GM12874 (cell line): ENCODE data around the gene C1QTNF8.

Source experiments
- CTCF ChIP-seq: IDR thresholded peaks from 2 replicates; pipeline ENCODE4 v1.5.1; 2011; ENCODE audit warnings: low read depth, mild to moderate bottlenecking, control low read depth, low read length, moderate library complexity; ENCODE audit not compliant: insufficient read depth

Gene C1QTNF8

GRCh38 chr16:1125471-1125870 is 29.4 kb upstream of the C1QTNF8 start:
- TF ChIP-seq CTCF = no peak

GRCh38 chr16:1124795-1125194 is 28.8 kb upstream of the C1QTNF8 start:
- no peak for TF ChIP-seq CTCF

- TF ChIP-seq CTCF = no peak
Observed at GRCh38 chr16:1124291-1124690, 28.2 kb upstream of the C1QTNF8 start.

GRCh38 chr16:1123525-1124230 is 27.6 kb upstream of the C1QTNF8 start:
- no peak for TF ChIP-seq CTCF

- TF ChIP-seq CTCF = no peak
Observed at GRCh38 chr16:1122398-1122765, 26.3 kb upstream of the C1QTNF8 start.

GRCh38 chr16:1121601-1122397 is 25.8 kb upstream of the C1QTNF8 start:
- TF ChIP-seq CTCF = no peak

GRCh38 chr16:1121009-1121408 is 25.0 kb upstream of the C1QTNF8 start:
- TF ChIP-seq CTCF = no peak
